Astrocyte of the spinal cord (primary cell): ENCODE measurements around the gene SLC35D2.
A peak's percentile ranks its signal among the peaks of the same experiment; 100 is the strongest.
"Not testable (repeated sequence)": the region's sequence is repeated elsewhere in the genome, so short reads cannot be mapped to it uniquely, and the experiment has no call there.

ENCODE experiments used
- DNase-seq: peaks from one replicate; pipeline ENCODE4 v3.0.0; 2011; ENCODE audit warnings: low read depth, low spot score
- H3K4me3 ChIP-seq: 2 replicates; pipeline ENCODE4 v1.5.1; 2011; ENCODE audit warnings: low read depth, mild to moderate bottlenecking, low read length, moderate library complexity
- CTCF ChIP-seq: IDR thresholded peaks from 2 replicates; pipeline ENCODE4 v1.5.1; 2012; ENCODE audit warnings: low read depth, mild to moderate bottlenecking, low read length, inconsistent platforms
- in situ Hi-C: cut with HindIII; loops from 2 replicates; pipeline ENCODE4 v1.10.0; 2017; ENCODE audit warnings: low sequenced_read_pairs

SLC35D2 gene

DNA sequence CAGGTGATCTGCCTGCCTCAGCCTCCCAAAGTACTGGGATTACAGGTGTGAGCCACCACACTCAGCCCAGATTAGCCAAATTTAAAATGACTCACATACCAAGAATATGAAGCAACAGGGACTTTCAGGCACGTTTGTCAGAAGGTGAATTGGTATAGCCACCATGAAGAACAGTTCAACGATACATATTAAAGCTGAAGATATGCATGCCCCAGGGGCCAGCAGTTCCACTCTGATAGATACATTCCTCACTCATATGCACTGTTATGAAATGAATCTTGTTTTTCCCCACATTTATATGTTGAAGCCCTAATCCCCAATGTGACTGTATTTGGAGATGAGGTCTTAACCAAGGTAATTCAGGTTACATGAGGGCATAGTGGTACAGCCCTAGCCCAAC lies 22.5 kb downstream of the SLC35D2 start:
- in situ Hi-C loops: no loop called here
- H3K4me3 ChIP-seq: no peak overlapping the region
- no peak for TF ChIP-seq CTCF
- DNase-seq: no peak

DNA sequence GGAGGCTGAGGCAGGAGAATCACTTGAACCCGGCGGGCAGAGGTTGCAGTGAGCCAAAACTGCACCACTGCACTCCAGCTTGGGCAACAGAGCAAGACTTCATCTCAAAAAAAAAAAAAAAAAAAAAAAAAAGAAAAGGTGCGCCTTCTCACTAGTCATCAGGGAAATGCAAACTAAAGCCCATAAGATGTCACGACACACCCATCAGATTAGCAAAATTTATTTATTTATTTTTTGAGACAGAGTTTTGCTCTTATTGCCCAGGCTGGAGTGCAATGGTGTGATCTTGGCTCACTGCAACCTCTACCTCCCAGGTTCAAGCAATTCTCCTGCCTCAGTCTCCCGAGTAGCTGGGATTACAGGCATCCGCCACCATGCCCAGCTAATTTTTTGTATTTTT lies 23.0 kb downstream of the SLC35D2 start:
- DNase-seq, in situ Hi-C loops, H3K4me3 ChIP-seq: not testable (repeated sequence)

GRCh38 chr9:96350866-96351265 lies 32.6 kb downstream of the SLC35D2 start:
- no peak for DNase-seq
- no peak for TF ChIP-seq CTCF
- H3K4me3 ChIP-seq: no peak overlapping the region
- in situ Hi-C loops: no loop called here

- no peak overlapping the region for H3K4me3 ChIP-seq
- no peak for TF ChIP-seq CTCF
- no peak for DNase-seq
- in situ Hi-C loops: no loop called here
Observed at GRCh38 chr9:96348261-96348660, 35.2 kb downstream of the SLC35D2 start.

DNA sequence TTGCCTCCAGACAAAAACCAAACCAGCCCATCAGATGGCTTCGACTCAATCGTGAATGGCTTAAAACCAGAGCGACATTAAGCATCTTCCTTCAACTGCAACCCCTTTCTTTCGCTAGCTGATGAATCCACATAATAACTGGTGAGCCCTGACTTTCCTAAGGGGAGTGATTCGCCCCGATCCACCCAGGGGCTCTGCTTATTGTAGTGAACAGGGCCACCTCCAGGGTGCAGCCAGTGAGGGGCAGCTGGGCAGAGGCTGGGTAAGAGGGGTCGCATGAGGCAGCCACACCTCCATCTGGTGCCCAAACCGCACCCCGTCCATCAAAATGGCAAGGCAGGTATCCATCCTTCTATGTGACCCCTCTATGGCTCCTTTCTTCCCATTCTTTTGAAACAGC lies 38.0 kb downstream of the SLC35D2 start:
- TF ChIP-seq CTCF: no peak
- no peak for DNase-seq
- in situ Hi-C loops: no loop called here

DNA sequence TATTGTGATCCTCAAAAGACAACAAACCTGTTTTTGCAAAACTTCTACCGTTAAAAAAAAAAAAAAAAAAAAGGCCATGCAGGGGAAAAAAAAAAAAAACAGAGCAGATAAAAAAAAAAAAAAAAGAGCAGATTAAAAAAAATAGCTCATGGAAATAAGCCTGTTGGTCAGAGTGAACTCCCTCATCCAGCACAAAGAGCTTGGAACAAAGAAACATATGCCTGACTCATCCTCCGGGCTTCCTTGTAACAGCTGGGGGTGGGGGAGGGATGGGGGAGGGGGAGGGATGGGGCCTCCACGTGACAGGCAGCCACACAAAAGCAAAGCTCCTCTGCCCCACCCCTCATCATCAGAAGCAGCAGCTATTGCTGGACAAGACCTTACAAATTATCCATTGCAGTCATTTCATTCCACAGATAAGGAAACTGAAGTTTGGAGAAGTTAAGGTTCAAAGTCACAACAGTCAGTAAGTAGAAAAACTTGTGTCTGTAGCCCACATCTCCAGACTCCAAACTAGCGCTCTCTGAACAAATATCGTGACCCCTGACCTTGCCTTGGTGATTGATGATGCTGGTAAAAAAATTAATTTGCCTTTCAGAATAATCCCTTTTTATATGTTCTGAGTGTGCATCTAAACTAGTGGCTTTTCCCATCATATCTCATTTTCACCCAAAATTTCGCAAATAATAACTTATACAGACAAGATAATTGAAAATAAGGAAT lies 38.9 kb downstream of the SLC35D2 start:
- H3K4me3 ChIP-seq: no peak overlapping the region
- no peak for TF ChIP-seq CTCF
- DNase-seq: peak; percentile 94
- in situ Hi-C loops: no loop called here

More for the DNA sequence above, 38.0 kb downstream of the SLC35D2 start:
- no peak overlapping the region for H3K4me3 ChIP-seq

DNA sequence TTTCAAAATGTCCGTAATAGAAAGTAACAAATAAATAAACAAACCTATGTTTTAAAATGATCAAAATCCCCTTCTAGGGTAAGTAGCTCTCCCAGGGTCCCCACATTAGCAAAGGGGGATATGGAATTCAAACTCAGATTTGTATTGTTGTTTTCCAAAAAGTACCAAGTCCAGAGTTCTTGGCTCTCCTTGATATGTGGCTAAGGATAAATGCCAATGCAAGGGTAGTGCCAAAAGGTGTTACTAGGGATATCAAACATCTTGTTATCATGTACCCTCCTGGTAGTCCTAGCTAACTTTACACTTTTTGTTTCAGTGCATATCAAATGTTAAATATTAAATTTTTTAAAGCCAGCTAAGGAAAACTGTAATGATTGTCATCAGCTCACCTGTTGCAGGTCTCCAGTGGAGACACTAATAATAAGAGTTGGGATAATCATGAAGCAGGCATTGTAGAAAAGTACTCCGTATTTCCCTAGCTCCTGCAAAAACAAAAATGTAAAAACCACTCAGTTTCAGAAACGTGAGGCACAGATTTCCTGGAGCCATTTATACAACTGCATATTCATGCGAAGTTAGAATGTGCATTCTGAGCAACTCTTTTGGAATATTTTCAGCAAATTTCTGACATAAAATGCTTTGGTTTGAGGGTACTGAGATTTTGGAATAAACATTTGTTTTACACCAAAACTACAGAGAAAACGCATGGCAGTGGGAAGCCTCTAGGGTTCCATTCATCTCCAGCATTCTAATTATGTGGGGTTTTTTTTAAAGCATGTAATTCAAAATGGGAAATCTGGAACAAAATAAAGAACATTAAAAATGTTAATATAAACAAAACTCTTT lies 39.8 kb downstream of the SLC35D2 start:
- in situ Hi-C loops: no loop called here
- H3K4me3 ChIP-seq: no peak overlapping the region
- DNase-seq: no peak
- TF ChIP-seq CTCF: no peak
